Natural killer cell (primary cell): ENCODE results near the gene FAR2. TPM values are rescaled to one million over a fixed set of nuclear protein-coding genes. Genes with fewer than 3 reads are reported as not detected.

Experiments
- ATAC-seq, 3 donors: fragments of 150-1000 bp in 2 of 3; fragments of 200-7000 bp in 1 of 3; cut with Tn5 transposase; 1 replicate in 1 of 3; 2 replicates in 2 of 3; pipeline ENCODE4 v1.10.0; 2021; ENCODE audit warnings: mild to moderate bottlenecking in 2 of 3, moderate library complexity in 2 of 3
- DNase-seq, 2 donors: peaks; one replicate each; pipeline versions ENCODE4 v3.0.0 to v3.0.0-alpha.2; 2013 to 2021; ENCODE audit warnings: mixed read lengths in 1 of 2
- H3K27ac ChIP-seq: one replicate; pipeline ENCODE4 v1.5.1; 2013; ENCODE audit warnings: mild to moderate bottlenecking, low read length
- H3K27me3 ChIP-seq: one replicate; pipeline ENCODE4 v1.6.1; 2013; ENCODE audit warnings: low read length; ENCODE audit not compliant: control insufficient read depth, insufficient read depth
- H3K36me3 ChIP-seq: one replicate; pipeline ENCODE4 v1.6.1; 2013; ENCODE audit warnings: low read length; ENCODE audit not compliant: control insufficient read depth, insufficient read depth
- H3K4me1 ChIP-seq: one replicate; pipeline ENCODE4 v1.6.1; 2013; ENCODE audit warnings: low read length; ENCODE audit not compliant: control insufficient read depth, insufficient read depth
- H3K4me3 ChIP-seq: one replicate; pipeline ENCODE4 v1.5.1; 2013; ENCODE audit warnings: low read length
- H3K9me3 ChIP-seq: one replicate; pipeline ENCODE4 v1.6.1; 2013; ENCODE audit warnings: low read length; ENCODE audit not compliant: control insufficient read depth, insufficient read depth
- H3K27ac Mint-ChIP-seq, 2 donors: one replicate each; pipeline ENCODE4 v1.8.0; 2022; ENCODE audit warnings: mild to moderate bottlenecking in 2 of 2, mixed read lengths in 2 of 2, moderate library complexity in 1 of 2
- H3K27me3 Mint-ChIP-seq, 2 donors: one replicate each; pipeline ENCODE4 v1.8.0; 2022; ENCODE audit warnings: low read depth in 2 of 2, mixed read lengths in 2 of 2
- H3K36me3 Mint-ChIP-seq: one replicate; pipeline ENCODE4 v1.8.0; 2022; ENCODE audit warnings: mixed read lengths
- H3K4me1 Mint-ChIP-seq, 2 donors: one replicate each; pipeline ENCODE4 v1.8.0; 2022; ENCODE audit warnings: mixed read lengths in 2 of 2
- H3K4me3 Mint-ChIP-seq: one replicate; pipeline ENCODE4 v1.8.0; 2022; ENCODE audit warnings: mild to moderate bottlenecking, moderate library complexity, mixed read lengths
- H3K9me3 Mint-ChIP-seq, 2 donors: one replicate each; pipeline ENCODE4 v1.8.0; 2022; ENCODE audit warnings: mixed read lengths in 2 of 2
- WGBS: methylation state at CpG from one replicate; pipeline ENCODE4 v1.1.7; 2013; ENCODE audit warnings: missing lambda C conversion rate; ENCODE audit not compliant: insufficient coverage; 5-methylcytosine and 5-hydroxymethylcytosine counted together
- intact Hi-C: fragments of 100-400 bp; cut with micrococcal nuclease; formaldehyde crosslinking; loops from one replicate; pipeline ENCODE4 v1.14.2; 2022
- total RNA-seq, 4 donors: library from RNA; stranded (reverse); fragments of 120-200 nt in 1 of 4; gene quantifications; one replicate each; pipeline versions ENCODE4 v1.2.3 to v1.2.4, GENCODE V29; 2013 to 2022
- TF ChIP-seq, protein P1 (sequence below): fragments of 200-600 bp; IDR thresholded peaks from one replicate; pipeline ENCODE4 v1.8.0; 2022; ENCODE audit warnings: antibody characterized with exemption

The FAR2 gene
- total RNA-seq, 3 donors from 2014 or later (not counting 1 experiment from before 2014, with no cell fraction given) = 1.5 to 3.5 (median 1.7) TPM

DNA sequence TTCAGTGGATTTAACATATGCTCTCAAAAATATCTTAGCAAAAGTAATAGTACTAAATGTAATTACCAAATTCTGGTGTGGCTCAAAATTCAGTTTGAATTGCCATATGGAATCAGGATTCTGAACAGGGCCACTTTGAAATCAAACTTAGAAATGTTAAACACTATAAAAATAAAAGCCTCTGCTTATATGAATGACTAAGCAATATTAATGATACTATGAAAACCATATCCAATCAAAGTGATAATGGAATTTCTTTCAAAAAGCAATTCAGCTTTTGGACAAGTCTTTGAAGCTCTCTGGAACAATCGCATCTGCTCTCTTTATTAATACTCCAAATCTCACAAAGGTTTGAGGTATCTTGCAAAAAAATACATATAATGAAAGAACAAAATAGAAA, 180.3 kb downstream of the FAR2 start:
- no peak for ATAC-seq
- no peaks in the 10 kb centered on the region for H3K27me3 Mint-ChIP-seq
- TF ChIP-seq, protein P1, sequence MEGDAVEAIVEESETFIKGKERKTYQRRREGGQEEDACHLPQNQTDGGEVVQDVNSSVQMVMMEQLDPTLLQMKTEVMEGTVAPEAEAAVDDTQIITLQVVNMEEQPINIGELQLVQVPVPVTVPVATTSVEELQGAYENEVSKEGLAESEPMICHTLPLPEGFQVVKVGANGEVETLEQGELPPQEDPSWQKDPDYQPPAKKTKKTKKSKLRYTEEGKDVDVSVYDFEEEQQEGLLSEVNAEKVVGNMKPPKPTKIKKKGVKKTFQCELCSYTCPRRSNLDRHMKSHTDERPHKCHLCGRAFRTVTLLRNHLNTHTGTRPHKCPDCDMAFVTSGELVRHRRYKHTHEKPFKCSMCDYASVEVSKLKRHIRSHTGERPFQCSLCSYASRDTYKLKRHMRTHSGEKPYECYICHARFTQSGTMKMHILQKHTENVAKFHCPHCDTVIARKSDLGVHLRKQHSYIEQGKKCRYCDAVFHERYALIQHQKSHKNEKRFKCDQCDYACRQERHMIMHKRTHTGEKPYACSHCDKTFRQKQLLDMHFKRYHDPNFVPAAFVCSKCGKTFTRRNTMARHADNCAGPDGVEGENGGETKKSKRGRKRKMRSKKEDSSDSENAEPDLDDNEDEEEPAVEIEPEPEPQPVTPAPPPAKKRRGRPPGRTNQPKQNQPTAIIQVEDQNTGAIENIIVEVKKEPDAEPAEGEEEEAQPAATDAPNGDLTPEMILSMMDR = no peak

DNA sequence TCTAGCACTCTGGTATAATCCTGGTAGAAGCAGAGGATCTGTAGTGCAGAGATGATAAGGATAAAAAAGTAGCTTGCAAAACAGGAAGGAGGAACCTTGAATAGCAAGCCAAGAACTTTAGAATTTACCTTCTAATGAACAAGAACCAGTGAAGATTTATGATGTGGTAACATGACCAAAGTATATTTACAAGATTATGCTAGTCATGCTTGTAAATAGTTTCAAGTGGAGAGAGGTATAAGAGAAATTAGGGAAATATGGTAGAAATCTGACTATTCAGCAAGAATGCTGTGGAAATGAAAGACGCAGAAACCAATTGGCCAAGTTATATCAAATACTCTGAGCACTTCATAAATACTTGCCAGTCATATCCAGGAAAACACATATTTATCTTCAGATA, 184.1 kb downstream of the FAR2 start:
- Mint-ChIP-seq H3K4me1 (no peaks in the 10 kb centered on the region), H3K27me3 (no peaks in the 10 kb centered on the region), H3K4me3 (no peak overlapping the region), H3K27ac (no peak overlapping the region), H3K36me3 (no peaks in the 10 kb centered on the region), H3K9me3 (no peaks in the 10 kb centered on the region)
- Histone ChIP-seq H3K9me3 (no peaks in the 10 kb centered on the region), H3K27me3 (no peaks in the 10 kb centered on the region), H3K4me3 (no peak overlapping the region), H3K27ac (no peak overlapping the region), H3K4me1 (no peaks in the 10 kb centered on the region), H3K36me3 (peaks cover 4% of the 10 kb centered on the region)
- WGBS = no CpG with 5 or more reads among the region's 1 CpG
- TF ChIP-seq, protein P1 = no peak
- ATAC-seq (no peak), DNase-seq (no peak)
- intact Hi-C loops = no loop called here

More for the DNA sequence above, 180.3 kb downstream of the FAR2 start:
- DNase-seq = no peak
- no peak overlapping the region for H3K27ac ChIP-seq
- H3K9me3 Mint-ChIP-seq = no peaks in the 10 kb centered on the region
- no peaks in the 10 kb centered on the region for H3K4me1 ChIP-seq
- H3K36me3 Mint-ChIP-seq = no peaks in the 10 kb centered on the region
- no peak overlapping the region for H3K4me3 ChIP-seq
- no peak overlapping the region for H3K27ac Mint-ChIP-seq
- H3K36me3 ChIP-seq = peaks cover 4% of the 10 kb centered on the region
- intact Hi-C loops = no loop called here
- no peak overlapping the region for H3K4me3 Mint-ChIP-seq
- no peaks in the 10 kb centered on the region for H3K4me1 Mint-ChIP-seq
- WGBS = no CpG with 5 or more reads among the region's 1 CpG
- no peaks in the 10 kb centered on the region for H3K27me3 ChIP-seq
- no peaks in the 10 kb centered on the region for H3K9me3 ChIP-seq

DNA sequence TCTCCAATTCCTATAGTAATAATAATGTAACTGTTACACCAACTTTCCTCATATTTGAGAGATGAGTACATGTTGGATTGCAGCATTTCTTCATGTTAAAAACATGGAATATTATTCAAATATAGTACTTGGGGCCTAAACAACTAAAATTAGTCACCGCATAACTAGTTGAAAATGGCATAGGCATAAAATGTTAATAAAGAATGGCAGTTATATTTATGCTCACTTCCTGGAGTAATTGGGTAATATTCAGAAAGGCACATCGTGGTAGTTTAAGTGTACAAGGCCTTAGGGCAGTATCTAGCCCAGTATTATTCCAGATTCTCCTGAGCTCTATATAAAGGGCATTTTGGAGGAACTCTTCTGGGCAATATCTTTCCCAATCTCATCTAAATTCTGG, 185.9 kb downstream of the FAR2 start:
- no peaks in the 10 kb centered on the region for H3K27me3 Mint-ChIP-seq
- H3K4me3 Mint-ChIP-seq = no peak overlapping the region
- peaks cover 10% of the 10 kb centered on the region for H3K36me3 ChIP-seq
- H3K27me3 ChIP-seq = no peaks in the 10 kb centered on the region
- H3K27ac Mint-ChIP-seq = no peak overlapping the region
- TF ChIP-seq, protein P1 = no peak
- H3K4me1 ChIP-seq = no peaks in the 10 kb centered on the region
- no peak overlapping the region for H3K27ac ChIP-seq
- no peaks in the 10 kb centered on the region for H3K9me3 Mint-ChIP-seq
- no peak overlapping the region for H3K4me3 ChIP-seq
- 100% methylated on average over 2 of the region's 2 CpGs for WGBS
- no peaks in the 10 kb centered on the region for H3K4me1 Mint-ChIP-seq
- ATAC-seq = no peak
- no peak for DNase-seq
- intact Hi-C loops = no loop called here
- H3K36me3 Mint-ChIP-seq = peaks cover 4% of the 10 kb centered on the region
- H3K9me3 ChIP-seq = no peaks in the 10 kb centered on the region

DNA sequence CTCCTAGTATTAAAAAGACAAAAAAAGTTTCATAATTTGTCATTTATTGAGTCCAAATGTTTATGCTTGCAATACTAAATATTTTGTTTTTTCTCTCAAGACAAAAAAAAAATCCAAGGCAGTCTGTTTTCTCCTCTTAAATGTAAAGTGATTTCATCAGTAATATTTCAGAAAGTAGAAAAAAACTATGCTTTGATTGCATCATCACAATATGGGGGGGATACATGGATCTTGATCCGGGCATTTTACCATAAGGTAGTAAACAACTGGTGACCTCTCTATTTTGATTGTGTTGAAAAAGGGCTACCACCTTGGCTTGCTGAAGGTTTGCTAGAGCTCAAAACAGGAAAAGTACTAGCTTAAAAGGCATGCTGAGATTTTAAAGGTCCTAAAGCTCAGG, 188.2 kb downstream of the FAR2 start:
- no peaks in the 10 kb centered on the region for H3K27me3 Mint-ChIP-seq
- H3K36me3 Mint-ChIP-seq = peaks cover 12% of the 10 kb centered on the region
- TF ChIP-seq, protein P1 = no peak
- Histone ChIP-seq H3K36me3 (peaks cover 25% of the 10 kb centered on the region), H3K27ac (no peak overlapping the region), H3K4me3 (no peak overlapping the region), H3K9me3 (no peaks in the 10 kb centered on the region), H3K27me3 (no peaks in the 10 kb centered on the region), H3K4me1 (no peaks in the 10 kb centered on the region)
- ATAC-seq (no peak), DNase-seq (no peak)
- H3K4me1 Mint-ChIP-seq = no peaks in the 10 kb centered on the region
- H3K9me3 Mint-ChIP-seq = no peaks in the 10 kb centered on the region
- no peak overlapping the region for H3K27ac Mint-ChIP-seq
- 100% methylated on average over 1 of the region's 1 CpG for WGBS
- H3K4me3 Mint-ChIP-seq = no peak overlapping the region
- intact Hi-C loops = no loop called here
